Activated CD4-positive, alpha-beta T cell treated with anti-CD3 and anti-CD28 coated beads, Interleukin-2, Interleukin-4, amounts not matched to agents 100 ng/mL and 50 ng/mL, durations not matched to agents 16 hours and 8 hours (primary cell): ENCODE measurements around the gene IGLL5.

Source experiments
- DNase-seq: peaks from one replicate; pipeline ENCODE4 v3.0.0-alpha.2; 2020; ENCODE audit warnings: low spot score

Gene IGLL5

GRCh38 chr22:22863001-22863400 is 24.6 kb upstream of the IGLL5 start:
- no peak for DNase-seq

- peak; percentile 17 for DNase-seq
Measured at GRCh38 chr22:22865311-22866072, 22.1 kb upstream of the IGLL5 start.

- no peak for DNase-seq
Measured at GRCh38 chr22:22866381-22867111, 21.1 kb upstream of the IGLL5 start.

GRCh38 chr22:22867996-22868715 is 19.5 kb upstream of the IGLL5 start:
- no peak for DNase-seq

- no peak for DNase-seq
Measured at GRCh38 chr22:22870577-22871404, 16.8 kb upstream of the IGLL5 start.

GRCh38 chr22:22871536-22872278 is 15.9 kb upstream of the IGLL5 start:
- no peak for DNase-seq

GRCh38 chr22:22872722-22873708 is 14.6 kb upstream of the IGLL5 start:
- DNase-seq, result no peak

- DNase-seq, result peak; percentile 61
Measured at GRCh38 chr22:22877523-22878210, 9.9 kb upstream of the IGLL5 start.

- no peak for DNase-seq
Measured at GRCh38 chr22:22878211-22878570, 9.4 kb upstream of the IGLL5 start.

GRCh38 chr22:22878801-22879674 is 8.6 kb upstream of the IGLL5 start:
- no peak for DNase-seq

- DNase-seq, result no peak
Measured at GRCh38 chr22:22879675-22880155, 7.9 kb upstream of the IGLL5 start.

GRCh38 chr22:22880645-22881044 is 7.0 kb upstream of the IGLL5 start:
- DNase-seq, result no peak

- DNase-seq, result no peak
Measured at GRCh38 chr22:22881116-22882000, 6.3 kb upstream of the IGLL5 start.

- no peak for DNase-seq
Measured at GRCh38 chr22:22882033-22882717, 5.4 kb upstream of the IGLL5 start.

GRCh38 chr22:22883090-22883727 is 4.4 kb upstream of the IGLL5 start:
- no peak for DNase-seq
